Stimulated activated CD4-positive, alpha-beta T cell treated with anti-CD3 and anti-CD28 coated beads, Interleukin-2, amount 100 ng/mL, for 24 hours (primary cell): Measurements from ENCODE around the gene CBX2.
"Not testable (repeated sequence)": the region's sequence is repeated elsewhere in the genome, so short reads cannot be mapped to it uniquely, and the experiment has no call there.

Source experiments
- DNase-seq, 2 donors: peaks; one replicate each; pipeline ENCODE4 v3.0.0-alpha.2; 2020

CBX2 gene

GRCh38 chr17:79743614-79744013, 34.3 kb upstream of the CBX2 start:
- no peak for DNase-seq

GRCh38 chr17:79745641-79746105, 32.3 kb upstream of the CBX2 start:
- DNase-seq = no peak

DNA sequence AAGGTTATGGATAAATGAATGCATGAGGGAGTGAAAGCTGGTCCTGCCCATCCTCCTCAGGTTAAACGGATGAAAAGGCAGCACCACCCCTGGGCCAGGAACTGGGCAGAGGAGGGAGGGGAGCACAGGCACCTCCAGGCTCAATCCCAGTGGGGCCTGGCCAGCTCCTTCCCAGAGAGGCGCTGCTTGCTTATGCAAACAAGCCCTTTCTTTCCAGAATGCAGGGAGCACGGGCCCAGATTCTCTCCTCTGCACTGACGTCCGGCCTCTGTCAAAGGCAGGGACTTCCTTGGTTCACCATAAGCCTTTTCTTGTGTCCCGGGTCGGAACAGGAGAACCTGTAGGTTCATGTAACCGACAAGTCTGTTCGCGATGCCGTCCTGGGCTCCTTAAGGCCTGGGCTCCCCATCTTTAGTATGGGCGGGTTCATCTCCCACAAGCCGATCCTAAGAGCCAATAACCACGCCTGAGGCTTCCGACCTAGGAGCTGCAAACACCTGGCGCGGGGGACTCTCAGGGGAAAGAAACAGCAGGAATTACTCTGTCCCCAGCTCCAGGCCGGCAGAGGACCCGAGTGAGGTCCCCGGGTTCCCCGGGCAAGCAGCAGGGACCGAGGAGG, 30.9 kb upstream of the CBX2 start:
- DNase-seq = no peak

DNA sequence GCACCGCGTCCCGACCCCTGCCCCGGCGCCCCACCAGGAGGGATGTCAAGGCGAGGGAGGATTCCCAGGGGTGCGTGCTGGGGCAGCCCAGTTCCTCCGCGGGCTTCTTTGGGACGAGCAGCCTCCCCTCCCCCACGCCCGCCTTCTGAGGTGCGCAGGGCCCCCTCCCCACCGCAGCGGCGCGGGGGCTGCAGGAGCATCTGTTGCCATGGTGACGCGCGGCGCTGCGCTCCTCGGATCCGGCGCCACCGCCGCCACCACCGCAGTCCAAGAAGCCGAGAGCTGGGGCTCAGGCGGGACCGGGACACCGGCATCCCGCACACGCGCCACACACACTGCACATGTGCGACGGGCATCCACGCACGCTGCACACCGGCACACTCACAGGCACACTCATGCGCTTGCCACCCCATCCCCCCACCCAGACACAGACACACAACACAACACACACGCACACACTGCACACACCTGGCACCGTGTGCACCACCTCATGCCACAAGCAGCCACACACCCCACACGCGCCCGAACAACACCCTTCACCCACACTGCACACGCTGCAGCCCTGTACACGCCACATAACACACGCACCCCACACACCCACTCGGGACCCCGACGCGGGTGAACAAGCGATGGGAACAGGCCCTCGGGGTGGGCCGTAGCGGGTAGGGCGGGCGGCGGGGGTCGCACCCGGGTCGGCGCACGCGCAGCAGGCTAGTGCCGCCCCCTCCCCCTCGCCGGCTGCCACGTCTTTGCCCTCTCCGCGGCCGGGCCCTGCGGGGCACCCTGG, 30.2 kb upstream of the CBX2 start:
- peak in 1 of 2 donors; percentile 14 for DNase-seq

DNA sequence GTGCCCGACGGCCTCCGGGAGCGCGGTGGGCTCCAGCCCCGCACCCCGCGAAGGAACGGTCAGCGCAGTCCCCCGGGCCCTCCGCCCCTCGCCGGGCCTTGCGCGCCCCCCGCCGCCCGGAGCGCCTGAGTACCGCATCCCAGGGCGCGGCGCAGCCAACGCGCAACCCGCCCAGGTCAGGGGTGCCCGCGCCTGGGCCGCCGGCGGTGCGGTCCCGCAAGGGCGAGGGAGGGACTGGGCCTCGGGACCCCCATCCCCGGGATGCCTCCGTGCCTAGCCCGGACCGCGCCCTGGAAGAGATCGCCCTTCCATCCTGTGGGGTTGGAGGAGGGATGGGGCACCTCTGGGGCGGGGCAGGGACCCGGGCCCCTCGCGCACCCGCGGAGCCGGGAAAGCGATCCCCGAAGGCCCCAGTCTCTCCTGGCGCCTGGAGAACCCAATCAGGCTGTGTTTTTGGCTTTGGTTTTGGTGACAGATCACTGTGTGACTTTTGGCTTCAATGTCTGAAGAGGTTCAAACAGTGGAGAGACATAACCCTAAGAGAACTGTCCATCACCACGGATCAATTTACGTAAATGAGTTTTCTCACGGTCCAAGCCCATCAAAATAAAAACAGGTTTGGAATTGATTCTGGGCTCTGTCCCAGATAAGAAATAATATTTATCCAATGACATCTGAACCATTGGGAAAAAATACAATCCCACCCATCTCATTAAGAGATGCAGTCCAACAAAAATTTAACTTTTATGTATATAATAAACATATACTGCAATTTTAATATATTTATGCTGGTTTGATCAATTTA, 29.5 kb upstream of the CBX2 start:
- DNase-seq = no peak

DNA sequence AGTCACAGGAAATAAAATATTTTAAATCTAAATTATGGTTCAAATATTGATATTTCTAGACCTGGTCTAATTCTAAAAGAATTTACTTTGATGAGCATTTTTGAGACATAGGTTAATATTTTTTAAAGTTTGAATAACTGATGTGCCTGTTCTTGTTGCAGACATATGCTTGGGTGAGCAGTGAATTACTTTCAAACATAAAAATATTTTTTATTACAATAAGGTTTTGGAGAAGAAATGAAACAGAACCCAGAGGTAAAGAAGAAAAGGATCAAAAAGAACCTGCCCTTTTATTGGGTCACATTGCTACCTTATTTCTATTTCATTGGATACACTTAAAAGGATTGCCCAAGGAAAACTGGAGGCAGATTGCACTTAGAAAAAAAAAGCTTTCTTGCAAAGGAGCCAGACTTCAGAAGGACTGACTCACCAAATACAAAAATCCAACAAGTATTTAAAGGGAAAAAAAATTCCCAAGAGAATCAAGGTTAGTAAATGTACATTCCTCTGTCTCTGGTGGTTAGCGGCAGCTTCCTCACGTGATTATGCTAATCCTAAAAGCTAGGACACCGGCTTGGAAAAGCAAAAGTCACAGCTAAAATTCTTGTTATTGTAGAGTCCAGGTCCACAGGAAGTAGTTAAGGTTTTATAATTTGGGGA, 28.7 kb upstream of the CBX2 start:
- no peak for DNase-seq

- no peak for DNase-seq
These were observed 28.0 kb upstream of the CBX2 start for GRCh38 chr17:79749958-79750357.

DNA sequence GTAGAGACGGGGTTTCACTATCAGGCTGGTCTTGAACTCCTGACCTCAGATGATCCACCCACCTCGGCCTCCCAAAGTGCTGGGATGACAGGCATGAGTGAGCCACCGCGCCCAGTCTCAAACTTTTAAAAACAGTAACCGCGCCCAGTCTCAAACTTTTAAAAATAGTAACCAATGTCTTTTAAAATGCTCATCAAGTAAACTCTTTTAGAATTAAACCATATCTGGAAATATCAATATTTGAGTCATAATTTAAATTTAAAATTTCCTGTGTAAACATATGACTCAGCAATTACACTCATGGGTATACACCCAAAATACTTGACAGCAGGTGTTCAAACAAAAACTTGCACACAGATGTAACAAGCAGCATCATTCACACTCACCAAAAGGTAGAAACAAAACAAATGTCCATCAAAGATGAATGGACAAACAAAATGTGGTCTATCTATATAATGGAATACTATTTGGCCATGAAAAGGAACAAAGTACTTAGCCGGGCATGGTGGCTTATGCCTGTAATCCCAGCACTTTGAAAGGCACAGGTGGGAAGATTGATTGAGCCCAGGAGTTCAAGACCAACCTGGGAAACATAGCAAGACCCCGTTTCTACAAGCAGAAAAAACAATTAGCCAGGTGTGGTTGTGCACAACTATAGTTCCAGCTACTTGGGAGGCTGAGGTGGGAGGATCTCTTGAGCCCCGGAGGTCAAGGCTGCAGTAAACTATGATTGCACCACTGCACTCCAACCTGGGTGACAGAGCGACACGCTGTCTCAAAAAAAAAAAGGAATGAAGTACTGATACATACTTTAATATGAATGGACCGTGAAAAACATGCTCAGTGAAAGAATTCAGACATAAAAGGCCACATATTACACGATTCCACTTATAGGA, 27.1 kb upstream of the CBX2 start:
- no peak for DNase-seq

- DNase-seq = peak in 1 of 2 donors; percentile 26
These were observed 25.8 kb upstream of the CBX2 start for GRCh38 chr17:79752175-79752574.

GRCh38 chr17:79754370-79754769, 23.6 kb upstream of the CBX2 start:
- no peak for DNase-seq

- DNase-seq = not testable (repeated sequence)
These were observed 23.0 kb upstream of the CBX2 start for GRCh38 chr17:79754903-79755302.

GRCh38 chr17:79755591-79755990, 22.4 kb upstream of the CBX2 start:
- no peak for DNase-seq

GRCh38 chr17:79757140-79757745, 20.7 kb upstream of the CBX2 start:
- DNase-seq = no peak

GRCh38 chr17:79758271-79758670, 19.7 kb upstream of the CBX2 start:
- DNase-seq = no peak

GRCh38 chr17:79760197-79760906, 17.6 kb upstream of the CBX2 start:
- no peak for DNase-seq

DNA sequence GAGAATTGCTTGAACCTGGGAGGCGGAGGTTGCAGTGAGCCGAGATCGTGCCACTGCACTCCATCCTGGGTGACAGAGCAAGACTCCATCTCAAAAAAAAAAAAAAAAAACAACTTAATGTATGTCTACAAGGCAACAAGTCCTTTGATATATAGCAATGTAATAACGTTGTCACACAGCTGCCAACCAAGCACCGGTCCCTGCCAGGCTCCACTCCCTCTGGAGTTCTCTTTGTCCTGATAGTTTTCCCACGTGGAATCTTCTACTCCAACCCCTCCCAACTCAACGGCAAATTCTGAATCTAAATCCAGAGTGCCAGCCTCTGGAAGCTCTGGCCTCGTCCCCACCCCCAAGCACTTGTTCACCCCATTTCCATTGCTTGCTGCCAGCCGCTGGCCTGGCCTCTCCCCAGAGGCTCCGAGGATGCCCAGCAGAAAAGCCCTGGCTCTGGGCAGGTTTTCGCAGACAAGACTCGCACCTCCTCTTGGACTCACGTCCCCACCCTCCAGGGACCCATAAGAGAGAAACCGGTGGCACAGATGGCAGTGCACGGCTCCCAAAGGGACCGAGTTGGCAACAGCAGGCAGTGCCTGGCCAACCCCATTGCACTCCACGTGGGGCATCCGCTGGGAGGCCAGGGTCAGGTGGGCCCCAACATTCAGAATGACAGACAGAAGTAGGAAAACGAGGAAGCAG, 15.9 kb upstream of the CBX2 start:
- no peak for DNase-seq

- DNase-seq = no peak
These were observed 12.2 kb upstream of the CBX2 start for GRCh38 chr17:79765708-79766107.

DNA sequence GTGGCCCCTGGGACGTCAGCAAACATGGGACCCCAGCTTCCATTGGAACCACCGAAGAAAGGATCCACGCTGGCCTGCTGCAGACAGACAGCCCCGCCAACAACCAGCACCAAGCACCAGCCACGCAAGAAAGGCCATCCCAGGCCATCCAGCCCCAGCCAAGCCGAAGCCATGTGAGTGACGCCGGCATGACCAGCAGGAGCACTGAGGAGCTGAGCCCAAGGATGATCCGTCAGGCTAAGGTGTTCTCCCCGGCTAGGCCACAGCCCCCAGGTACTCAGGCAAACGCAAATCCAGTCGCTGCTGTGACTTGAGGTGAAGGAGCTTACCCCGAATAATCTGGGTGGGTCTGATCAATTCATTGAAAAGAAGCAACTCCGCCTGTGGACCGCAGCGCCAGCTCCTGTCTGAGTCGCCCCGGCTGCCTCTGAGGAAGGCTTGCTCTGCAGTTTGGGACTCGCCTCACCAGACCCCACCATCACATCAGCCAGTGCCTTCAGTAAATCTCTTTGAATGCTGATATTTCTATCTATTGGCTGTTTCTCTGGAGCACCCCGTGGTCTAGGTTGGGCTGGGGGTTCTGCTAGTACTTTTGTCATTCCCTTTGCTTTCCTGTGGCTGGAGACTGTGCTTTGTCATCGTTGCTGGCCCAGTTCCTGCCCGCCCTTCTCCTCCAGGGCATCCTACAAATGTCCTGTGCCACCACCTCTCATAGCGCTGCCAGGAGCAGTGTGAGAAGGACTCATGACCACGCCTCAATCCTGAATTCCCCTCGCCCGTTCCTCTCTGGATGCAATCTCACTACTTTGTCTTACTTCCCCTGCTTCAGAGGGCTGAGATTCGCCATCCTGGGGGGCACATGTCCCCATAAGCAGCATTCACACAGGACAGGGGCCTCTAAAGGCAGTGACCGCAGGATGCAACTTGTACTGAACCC, 8.1 kb upstream of the CBX2 start:
- DNase-seq = no peak

GRCh38 chr17:79771276-79771675, 6.7 kb upstream of the CBX2 start:
- DNase-seq = no peak
